Stimulated activated CD8-positive, alpha-beta memory T cell treated with anti-CD3 and anti-CD28 coated beads, Interleukin-15, amount 100 ng/mL, for 1 hour (primary cell): Measurements from ENCODE around the gene SCART1.
"Not testable (repeated sequence)": the region's sequence is repeated elsewhere in the genome, so short reads cannot be mapped to it uniquely, and the experiment has no call there.

ENCODE experiments used
- DNase-seq: peaks from one replicate; pipeline ENCODE4 v3.0.0-alpha.2; 2020; ENCODE audit warnings: low read depth

Gene SCART1

DNA sequence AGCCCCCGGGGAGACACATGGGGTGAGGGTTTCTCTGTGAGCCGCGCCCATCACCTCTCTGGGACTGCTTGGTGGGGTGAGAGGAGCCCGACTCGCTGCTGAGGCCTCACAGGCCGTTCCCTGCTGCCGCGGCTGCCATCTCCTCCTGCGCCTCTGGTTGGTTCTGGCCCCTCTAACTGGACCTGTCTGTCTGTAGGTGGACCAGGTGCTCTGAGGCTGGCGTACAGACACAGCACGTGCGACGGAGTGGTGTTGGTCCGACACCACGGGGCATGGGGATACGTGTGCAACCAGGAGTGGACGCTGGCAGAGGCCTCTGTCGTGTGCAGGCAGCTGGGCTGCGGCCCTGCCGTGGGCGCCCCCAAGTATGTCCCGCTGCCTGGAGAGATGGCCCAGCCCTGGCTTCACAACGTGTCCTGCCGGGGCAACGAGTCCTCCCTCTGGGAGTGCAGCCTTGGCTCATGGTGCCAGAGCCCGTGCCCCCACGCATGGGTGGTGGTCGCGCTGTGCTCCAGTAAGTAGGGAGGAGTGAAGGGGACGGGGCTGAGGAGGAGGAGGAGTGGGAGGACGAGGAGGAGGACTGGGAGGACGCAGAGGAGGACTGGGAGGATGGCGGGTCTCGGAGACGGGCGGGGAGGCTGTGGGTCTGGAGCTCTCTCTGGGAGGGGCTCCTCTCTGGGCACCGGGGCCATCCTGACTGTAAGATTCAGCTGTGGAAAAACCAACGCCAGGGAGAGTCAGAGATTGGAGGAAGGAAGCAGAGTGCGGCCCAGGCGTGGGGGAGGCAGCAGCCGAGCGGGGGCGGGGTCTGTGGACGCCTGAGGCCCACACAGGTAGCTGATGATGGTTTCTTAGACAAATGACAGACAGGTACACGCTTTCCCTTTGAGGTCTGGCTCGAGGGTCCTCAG lies 2.6 kb downstream of the SCART1 start:
- no peak for DNase-seq

DNA sequence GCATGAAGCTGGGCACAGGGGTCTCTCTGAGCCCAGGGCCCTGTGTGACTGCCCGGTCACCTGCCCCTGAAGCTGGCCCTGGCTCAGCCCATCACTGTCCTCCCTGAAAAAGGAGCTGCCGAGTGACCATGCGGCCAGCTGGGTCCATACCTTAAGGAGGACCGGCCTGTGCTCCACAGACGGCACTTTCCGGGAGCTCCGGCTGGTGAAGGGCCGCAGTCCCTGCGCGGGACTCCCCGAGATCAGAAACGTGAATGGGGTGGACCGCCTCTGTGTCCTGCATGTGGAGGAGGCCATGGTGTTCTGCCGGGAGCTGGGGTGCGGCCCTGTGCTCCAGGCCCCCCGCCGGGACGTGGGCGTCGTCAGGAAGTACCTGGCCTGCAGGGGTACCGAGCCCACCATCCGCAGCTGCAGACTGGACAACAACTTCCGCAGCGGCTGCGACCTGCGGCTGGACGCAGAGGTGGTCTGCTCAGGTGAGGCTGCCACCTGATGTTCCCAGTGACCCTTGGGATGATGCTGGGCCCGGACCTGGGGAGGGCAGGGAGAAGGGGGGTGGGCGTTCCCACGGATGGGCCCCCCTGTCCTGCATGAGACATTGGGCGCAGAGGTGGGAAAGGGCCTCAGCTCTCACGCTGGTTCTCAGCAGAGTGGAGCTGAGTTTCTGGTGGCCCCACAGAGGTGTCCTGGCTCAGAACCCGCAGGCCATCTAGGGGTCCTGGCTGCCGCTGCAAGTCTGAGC lies 3.5 kb downstream of the SCART1 start:
- DNase-seq: no peak

DNA sequence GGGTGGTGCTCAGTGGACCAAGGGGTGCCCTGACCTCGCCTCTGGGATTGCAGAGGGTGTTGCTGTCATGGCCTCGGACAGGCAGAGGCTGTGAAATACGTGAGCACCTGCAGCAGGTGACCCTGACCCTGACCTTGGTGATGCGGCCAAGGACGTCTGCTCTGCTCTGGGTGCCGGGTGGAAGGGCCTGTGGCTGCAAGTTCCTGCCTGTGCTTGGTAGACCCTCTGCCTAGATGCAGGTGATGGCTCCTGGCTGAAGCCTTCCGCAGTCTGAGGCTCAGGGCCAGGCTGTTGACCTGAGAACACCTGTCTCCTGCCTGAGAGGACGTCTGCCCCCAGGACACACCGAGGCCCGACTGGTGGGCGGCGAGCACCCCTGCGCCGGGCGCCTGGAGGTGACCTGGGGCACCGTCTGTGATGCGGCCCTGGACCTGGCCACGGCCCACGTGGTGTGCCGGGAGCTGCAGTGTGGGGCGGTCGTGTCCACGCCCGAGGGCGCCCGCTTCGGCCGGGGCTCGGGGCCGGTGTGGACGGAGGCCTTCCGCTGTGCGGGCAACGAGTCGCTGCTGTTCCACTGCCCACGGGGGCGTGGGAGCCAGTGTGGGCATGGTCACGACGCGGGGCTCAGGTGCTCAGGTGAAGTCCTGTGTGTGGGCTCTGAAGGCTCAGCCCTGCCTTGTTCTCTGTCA lies 4.4 kb downstream of the SCART1 start:
- DNase-seq: no peak

DNA sequence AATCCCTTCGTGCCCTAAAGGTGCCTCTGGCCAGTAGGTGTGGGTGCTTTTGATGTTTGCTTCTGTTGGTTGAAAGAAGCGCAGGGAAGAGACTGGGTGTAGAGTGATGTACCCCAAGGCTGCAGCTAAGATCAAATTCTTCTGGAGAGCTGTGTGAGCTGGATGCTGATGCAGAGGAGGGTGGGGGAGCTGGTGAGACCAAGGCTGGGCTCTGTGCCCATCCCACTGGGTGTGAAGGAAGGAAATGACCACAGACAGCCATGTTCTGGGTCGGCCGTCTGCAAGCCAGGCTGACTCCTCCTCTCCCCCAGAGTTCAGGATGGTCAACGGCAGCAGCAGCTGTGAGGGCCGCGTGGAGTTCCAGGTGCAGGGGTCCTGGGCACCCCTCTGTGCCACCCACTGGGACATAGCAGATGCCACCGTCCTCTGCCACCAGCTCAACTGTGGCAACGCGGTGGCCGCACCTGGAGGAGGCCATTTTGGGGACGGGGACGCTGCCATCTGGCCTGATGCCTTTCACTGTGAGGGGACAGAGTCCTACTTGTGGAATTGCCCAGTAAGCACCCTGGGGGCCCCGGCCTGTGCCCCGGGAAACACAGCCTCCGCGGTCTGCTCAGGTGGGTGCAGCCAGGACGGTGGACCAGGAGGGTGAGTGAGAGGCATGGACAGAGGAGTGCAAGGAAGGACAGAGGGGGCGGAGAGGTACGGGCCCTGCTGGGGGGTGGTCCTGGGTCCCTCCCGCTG lies 5.1 kb downstream of the SCART1 start:
- DNase-seq: no peak

DNA sequence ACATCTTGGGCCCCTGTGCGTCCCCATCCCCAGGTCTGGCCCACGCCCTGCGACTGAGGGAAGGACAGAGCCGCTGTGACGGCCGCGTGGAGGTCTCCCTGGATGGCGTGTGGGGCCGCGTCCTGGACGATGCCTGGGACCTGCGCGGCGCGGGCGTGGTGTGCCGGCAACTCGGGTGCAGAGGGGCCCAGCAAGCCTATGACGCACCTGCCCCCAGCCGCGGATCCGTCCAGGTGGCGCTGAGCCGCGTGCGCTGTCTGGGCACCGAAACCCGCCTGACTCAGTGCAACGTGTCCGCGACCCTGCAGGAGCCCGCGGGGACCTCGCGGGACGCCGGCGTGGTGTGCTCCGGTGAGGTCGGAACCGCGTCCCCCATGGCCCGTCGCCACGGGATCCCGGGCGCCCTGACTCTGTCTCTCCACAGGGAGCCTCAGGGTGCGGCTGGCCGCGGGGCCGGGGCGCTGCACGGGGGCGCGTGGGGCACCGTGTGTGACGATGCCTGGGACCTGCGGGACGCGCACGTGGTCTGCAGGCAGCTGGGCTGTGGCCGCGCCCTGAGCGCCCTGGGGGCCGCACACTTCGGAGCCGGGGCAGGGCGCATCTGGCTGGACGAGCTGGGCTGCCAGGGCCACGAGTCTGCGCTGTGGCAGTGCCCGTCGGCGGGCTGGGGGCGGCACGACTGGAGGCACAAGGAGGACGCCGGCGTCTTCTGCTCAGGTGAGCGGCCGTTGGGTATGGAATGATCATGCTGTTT lies 5.9 kb downstream of the SCART1 start:
- DNase-seq: no peak

DNA sequence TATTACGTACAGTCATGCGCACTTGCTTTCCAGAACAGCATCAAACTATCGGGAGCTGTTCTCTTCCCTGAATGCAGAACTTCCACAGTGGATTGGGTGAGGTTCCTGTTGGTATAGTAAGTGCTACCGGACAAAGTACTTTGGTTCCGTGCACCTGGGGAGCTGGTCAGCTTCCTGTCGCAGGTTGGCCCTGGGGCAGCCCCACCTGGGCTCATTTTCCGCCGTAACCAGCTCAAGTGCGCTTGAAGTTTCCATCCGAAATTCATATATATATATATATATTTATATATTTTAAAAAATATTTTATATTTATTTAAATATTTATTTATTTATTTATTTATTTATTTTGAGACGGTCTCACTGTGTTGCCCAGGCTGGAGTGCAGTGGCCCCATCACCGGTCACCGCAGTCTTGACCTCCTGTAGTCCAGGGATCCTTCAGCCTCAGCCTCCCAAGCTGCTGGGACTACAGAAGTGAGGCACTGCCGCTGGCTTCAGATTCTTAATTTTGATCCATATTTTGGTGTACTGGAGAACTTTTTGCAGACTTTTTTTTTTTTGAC lies 6.5 kb downstream of the SCART1 start:
- no peak for DNase-seq

DNA sequence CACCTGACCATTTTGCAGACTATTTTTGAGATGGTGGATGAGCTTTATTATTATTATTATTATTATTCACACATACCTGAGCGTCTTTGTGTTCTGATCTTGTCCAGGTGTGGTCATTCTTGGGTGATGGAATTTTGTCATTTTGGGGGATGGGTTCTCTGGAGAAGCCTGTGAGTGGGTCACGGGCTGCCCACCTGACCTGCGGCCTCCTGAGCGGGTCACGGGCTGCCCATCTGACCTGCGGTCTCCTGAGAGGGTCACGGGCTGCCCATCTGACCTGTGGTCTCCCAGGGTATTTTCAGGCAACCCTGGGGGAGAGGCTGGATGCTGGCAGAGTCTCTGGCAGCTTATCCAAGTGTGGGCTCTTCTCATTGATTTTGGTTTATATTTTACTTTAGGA lies 7.3 kb downstream of the SCART1 start:
- no peak for DNase-seq

DNA sequence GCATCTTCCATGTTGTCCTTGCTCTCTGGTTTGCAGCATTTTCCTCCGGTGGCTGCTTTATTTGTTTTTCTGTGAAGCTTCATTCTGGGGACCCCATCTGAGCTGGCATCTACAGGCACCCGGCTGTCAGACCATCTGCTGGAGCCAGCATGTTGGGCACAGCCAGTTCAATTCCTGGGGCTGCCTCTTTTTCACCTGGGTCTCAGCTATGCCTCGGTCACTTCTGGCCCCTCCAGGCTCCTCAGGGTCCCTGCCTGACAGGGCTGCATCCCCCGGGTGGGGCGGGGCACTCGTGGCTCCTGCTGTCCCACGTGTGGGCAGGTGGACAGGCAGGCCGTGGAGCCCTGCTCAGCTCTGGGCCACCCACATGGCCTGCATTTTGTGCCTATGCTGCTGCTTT lies 8.1 kb downstream of the SCART1 start:
- no peak for DNase-seq

DNA sequence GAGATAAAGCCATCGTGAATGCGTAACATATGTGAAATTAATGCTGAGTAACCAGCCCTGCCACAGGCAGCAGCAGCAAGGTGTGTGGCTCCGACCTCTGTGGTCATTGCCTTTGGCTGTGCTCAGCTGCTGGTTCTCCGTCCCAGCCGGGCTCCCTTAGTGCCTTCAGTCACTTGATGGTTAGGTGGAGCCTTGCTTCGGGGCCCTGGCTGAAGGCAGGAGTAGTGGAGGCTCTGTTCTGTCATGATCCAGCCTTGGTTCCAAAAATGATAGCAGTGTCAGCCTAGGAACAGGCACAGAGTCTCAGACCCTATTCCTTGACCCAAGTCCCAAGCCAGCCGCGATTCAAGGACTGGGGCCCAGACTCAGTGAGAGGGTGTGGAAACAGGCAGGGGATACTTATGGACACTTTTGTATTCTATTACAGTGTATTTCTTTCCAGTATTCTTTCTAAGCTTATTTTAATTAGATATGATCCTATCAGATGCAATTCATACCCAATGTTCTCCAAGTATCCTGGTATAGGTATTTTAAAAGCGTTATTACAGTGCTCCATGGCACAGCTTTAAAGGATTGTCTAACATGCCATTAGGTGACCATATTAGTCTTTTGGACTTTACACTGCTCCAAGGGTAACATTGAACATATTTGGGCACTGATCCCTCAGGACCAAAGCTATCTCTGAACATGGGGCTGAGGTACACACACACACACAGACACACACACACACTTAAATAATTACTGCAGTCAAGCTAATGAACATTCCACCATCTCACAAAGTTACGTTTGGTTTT lies 9.0 kb downstream of the SCART1 start:
- DNase-seq: no peak

DNA sequence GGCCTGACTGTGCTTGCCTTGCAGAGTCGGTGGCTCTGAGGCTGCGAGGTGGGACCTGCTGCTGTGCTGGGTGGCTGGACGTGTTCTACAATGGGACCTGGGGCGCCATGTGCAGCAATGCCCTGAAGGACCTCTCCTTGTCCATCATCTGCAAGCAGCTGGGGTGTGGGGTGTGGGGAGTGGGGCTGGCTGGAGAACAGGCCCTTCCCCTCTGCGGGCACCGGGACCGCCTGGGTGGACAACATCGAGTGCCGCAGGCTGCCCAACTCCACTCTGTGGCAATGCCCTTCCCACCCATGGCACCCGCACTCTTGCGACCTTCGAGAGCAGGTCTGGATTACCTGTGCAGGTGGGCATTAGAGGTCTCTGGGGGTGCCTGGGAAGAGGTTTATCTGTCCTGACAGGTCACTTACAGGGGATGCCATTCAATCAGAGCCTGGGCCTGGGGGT lies 10.9 kb downstream of the SCART1 start:
- DNase-seq: no peak

DNA sequence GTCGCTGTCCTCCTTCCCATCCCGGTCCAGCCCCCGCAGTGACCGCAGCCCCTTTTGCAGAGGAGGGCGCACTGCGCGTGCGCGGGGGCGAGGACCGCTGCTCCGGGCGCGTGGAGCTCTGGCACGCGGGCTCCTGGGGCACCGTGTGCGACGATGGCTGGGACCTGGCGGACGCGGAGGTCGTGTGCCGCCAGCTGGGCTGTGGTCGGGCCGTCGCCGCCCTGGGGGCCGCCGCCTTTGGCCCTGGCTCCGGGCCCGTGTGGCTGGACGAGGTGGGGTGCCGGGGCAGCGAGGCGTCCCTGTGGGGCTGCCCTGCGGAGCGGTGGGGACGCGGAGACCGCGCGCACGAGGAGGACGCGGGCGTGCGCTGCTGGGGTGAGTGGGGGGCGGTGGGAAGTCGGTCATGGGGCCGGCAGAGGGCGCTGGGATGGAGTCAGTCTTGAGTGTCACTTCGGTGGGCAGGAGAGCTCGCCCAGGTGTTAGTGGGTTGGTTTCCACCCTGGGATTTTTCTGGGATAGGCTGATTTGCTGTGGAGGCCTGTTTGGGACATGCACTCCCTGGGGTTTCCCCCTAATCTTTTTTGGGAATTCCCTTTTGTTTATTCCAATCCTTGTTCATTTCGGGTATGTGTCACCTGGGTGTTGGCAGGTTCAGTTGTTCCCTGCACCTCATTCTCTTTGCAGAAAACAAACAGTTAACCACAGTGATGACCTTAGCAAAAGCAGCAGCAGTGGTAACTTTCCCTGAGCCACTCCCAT lies 11.6 kb downstream of the SCART1 start:
- no peak for DNase-seq

DNA sequence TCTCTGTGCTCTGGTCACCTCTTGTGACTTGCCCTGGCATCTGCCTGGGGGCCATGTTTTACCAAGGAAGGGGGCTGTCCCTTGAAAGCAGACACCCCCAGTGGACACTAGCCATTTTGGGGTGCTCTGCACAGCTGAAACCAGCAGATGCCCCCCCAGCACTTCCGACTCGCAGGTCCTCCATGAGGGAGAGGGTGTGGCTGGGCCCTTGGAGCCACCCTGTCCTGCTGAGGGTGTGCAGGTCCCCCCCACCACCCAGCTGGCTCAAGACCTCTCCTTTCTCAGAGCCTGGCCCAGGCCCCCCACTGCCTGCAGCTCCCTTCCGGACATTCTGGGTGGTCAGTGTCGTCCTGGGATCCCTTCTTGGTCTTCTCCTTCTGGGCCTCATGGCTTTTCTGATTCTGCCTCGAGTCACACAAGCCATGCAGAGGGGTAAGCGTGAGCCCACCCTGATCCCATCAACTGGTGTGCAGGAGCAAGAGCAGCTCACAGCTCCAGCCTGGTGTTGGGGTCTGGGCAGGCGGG lies 12.3 kb downstream of the SCART1 start:
- DNase-seq: no peak

DNA sequence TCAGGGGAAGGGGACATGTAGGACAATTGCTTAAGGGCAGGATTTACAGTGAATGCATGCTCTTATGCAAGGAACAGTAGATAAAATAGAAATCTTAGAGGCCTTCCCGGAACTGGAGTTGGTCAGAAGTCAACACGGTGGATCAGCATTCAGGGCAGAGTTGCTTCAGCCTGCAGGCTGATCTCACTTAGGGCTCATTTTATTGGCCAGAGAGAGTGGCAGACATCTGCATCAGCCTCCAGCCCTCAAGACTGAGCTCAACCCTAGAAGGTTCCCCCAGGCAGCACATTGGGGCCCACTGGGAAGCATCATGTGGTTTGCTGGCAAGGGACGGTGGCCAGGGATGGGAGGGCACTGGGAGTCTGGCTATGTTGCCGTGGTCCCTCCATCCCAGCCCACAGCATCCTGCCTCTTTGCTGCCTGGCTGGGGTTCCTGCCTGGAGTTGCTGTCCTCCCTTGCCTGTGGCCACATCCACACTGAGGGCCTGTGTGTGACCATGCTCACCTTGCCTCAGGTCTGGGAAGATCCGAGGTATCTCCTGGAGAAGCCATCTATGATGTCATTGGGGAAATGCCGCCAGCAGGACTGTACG lies 13.0 kb downstream of the SCART1 start:
- no peak for DNase-seq

DNA sequence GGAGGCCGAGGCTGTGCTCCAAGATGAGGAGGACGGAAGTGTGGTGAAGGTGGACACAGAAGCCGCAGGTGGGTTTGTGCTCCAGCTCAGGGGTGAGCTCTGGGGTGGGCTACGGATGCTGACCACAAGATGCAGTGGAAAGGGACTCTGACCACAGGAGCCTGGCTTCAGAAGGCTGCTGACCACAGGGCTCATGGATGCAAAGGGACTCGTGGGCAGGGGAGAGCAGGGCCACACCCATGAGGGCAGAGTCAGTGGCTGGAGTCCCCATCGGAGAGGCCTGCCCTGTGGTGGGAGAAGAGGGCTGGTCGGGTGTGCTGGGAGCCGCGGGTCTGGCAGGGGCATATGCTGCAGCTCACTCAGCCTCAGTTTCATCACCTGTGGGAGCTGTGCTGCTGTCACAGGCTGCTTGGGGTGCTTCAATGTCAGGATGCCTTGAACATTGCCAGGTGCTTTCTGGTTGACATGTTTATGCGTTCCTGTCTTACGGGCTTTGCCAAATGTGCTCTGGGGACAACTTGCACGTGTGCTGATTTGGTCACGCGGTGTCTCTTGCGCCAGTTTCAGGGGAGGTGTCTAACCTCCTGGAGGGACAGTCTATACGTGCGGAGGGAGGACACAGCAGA lies 13.7 kb downstream of the SCART1 start:
- DNase-seq: no peak

DNA sequence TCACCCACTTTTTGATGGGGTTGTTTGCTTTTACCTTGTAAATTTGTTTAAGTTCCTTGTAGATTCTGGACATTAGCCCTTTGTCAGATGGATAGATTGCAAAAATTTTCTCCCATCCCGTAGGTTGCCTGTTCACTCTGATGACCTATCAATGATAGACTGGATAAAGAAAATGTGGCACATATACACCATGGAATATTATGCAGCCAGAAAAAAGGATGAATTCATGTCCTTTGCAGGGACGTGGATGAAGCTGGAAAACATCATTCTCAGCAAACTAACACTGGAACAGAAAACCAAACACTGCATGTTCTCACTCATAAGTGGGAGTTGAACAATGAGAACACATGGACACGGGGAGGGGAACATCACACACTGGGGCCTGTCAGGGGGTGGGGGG lies 15.5 kb downstream of the SCART1 start:
- DNase-seq: not testable (repeated sequence)

DNA sequence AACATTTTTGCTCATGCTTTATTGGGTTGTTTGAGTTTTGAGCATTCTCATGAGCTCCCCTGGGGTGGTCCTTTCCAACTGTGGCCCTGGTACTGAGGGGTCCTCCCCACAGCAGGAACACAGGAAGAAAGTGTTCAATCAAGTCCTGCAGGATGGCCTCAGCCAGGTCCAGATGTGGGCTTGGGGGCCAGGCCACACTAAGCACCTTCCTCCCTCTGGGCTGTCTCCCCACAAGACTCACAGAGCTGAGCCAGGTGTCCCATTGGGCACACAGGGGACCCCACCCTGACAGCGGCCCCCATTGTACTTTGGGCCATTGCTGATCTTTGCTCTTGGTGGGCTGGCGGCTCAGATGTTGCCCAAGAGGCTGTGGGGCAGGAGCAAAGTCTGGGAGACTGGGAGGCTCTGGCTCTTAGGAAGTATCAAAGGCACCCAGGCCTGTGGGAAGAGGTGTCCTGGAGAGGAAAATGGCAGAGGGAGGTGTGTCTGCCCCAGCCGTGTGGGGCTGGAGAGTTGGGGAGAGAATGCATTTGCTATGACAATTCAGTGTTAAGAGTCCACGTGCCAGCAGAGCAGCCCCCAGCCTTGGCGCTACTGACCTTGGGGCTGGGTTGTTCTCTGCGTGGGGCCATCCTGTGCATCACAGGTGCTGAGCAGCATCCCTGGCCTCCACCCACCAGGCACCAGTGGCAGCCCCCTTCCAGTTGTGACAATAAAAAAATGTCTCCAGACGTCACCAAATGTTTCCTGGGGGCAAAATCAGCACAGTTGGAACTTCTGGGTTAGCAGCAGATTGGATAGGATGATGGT lies 17.8 kb downstream of the SCART1 start:
- DNase-seq: no peak

DNA sequence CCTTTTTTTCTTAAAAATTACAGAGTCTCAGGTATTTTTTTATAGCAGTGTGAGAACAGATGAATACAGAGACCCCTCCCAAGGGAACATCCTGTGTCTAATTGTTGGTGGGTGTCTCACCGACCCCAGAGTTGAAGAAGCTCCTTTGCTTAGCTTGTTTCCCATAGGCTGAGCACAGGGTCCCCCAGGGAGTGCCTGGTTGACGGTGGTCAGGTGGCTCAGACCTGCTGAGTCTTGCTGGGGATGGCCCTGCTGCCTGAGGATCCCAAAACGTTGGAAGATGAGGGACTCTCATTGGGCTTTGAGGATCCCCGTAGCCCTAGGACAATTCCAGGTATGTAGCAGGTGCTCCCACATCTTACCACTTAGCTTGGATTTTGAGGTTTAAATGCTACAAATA lies 19.5 kb downstream of the SCART1 start:
- no peak for DNase-seq
